ENCODE results near the gene VPS35. TPM values are rescaled to one million over a fixed set of nuclear protein-coding genes. Genes with fewer than 3 reads are reported as not detected.

VPS35 gene
- total and polyA plus RNA-seq, 10 of the 15 experiments (the other 5 are each of a cell fraction or from before 2014, with no cell fraction given) = 28.5 to 125 (median 60.6) TPM

DNA sequence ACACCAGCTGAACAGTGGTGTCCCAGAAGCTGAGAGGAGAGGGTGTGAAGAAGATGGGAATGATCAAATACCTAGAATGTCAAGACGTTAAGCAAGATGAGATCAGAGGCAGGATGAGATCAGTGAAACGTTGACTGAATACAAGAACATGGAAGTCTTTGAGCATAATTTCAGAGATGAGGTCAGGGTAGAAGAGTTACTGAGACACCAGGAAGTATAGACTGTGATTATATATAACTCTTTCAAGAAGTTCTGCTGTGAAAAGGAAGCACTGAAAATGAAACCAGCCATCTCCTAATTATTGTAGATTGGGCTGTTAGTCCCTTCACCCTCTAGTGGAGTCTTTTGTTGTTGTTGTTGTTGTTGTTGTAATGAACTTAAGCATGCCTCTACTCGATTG lies 76.9 kb downstream of the VPS35 start (continued):
- 0 out of 2 replicates have a peak, but pooled peaks have one; percentile 27 for TF ChIP-seq STAT3 (IDR thresholded peaks at IDR 0.05; ENCODE audit: low read depth, low read length)
- no peak for TF ChIP-seq MYC (IDR thresholded peaks at IDR 0.05; ENCODE audit: insufficient read depth, insufficient read length, insufficient replicate concordance, low read length, severe bottlenecking)
- no peak for TF ChIP-seq HDAC2 (IDR thresholded peaks at IDR 0.05)
- no peak for TF ChIP-seq E2F8 (IDR thresholded peaks at IDR 0.05; ENCODE audit: low read depth, partially characterized antibody)
- no peak for TF ChIP-seq CBFB (IDR thresholded peaks at IDR 0.05; ENCODE audit: low read depth)
- no peak for TF ChIP-seq RAD21 (IDR thresholded peaks at IDR 0.05; ENCODE audit: insufficient read depth, low read depth, low read length)
- TF ChIP-seq, protein P1, sequence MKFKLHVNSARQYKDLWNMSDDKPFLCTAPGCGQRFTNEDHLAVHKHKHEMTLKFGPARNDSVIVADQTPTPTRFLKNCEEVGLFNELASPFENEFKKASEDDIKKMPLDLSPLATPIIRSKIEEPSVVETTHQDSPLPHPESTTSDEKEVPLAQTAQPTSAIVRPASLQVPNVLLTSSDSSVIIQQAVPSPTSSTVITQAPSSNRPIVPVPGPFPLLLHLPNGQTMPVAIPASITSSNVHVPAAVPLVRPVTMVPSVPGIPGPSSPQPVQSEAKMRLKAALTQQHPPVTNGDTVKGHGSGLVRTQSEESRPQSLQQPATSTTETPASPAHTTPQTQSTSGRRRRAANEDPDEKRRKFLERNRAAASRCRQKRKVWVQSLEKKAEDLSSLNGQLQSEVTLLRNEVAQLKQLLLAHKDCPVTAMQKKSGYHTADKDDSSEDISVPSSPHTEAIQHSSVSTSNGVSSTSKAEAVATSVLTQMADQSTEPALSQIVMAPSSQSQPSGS (IDR thresholded peaks at IDR 0.05; ENCODE audit: low read length) = peak; percentile 33; the same call in 1 of the 2 replicates
- TF ChIP-seq, protein P2, sequence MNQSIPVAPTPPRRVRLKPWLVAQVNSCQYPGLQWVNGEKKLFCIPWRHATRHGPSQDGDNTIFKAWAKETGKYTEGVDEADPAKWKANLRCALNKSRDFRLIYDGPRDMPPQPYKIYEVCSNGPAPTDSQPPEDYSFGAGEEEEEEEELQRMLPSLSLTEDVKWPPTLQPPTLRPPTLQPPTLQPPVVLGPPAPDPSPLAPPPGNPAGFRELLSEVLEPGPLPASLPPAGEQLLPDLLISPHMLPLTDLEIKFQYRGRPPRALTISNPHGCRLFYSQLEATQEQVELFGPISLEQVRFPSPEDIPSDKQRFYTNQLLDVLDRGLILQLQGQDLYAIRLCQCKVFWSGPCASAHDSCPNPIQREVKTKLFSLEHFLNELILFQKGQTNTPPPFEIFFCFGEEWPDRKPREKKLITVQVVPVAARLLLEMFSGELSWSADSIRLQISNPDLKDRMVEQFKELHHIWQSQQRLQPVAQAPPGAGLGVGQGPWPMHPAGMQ (IDR thresholded peaks at IDR 0.05; ENCODE audit: borderline replicate concordance) = no peak
- no peak for TF ChIP-seq PBX3 (IDR thresholded peaks at IDR 0.05; ENCODE audit: insufficient replicate concordance, low read depth, low read length)
- TF ChIP-seq YY1 (IDR thresholded peaks at IDR 0.05; ENCODE audit: low read depth, low read length) = no peak
- TF ChIP-seq FOXM1 (IDR thresholded peaks at IDR 0.05; ENCODE audit: low read depth, low read length) = no peak
- TF ChIP-seq IKZF2 (IDR thresholded peaks at IDR 0.05) = 0 out of 4 replicates have a peak, but pooled peaks of 1 of the 2 experiments have one; percentile 13
- no peak for TF ChIP-seq RCOR1 (conservative IDR thresholded peaks at IDR 0.05; ENCODE audit: low read depth, low read length)
- TF ChIP-seq NFXL1 (IDR thresholded peaks at IDR 0.05; ENCODE audit: borderline replicate concordance) = no peak
- TF ChIP-seq, protein P3, sequence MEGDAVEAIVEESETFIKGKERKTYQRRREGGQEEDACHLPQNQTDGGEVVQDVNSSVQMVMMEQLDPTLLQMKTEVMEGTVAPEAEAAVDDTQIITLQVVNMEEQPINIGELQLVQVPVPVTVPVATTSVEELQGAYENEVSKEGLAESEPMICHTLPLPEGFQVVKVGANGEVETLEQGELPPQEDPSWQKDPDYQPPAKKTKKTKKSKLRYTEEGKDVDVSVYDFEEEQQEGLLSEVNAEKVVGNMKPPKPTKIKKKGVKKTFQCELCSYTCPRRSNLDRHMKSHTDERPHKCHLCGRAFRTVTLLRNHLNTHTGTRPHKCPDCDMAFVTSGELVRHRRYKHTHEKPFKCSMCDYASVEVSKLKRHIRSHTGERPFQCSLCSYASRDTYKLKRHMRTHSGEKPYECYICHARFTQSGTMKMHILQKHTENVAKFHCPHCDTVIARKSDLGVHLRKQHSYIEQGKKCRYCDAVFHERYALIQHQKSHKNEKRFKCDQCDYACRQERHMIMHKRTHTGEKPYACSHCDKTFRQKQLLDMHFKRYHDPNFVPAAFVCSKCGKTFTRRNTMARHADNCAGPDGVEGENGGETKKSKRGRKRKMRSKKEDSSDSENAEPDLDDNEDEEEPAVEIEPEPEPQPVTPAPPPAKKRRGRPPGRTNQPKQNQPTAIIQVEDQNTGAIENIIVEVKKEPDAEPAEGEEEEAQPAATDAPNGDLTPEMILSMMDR (IDR thresholded peaks at IDR 0.05 in 2 of 3, conservative IDR thresholded peaks at IDR 0.05 in 1 of 3; ENCODE audit: control insufficient read depth in 2 of 3, extremely low read depth in 1 of 3, insufficient read depth in 1 of 3, low read depth in 3 of 3, low read length in 3 of 3) = 0 out of 6 replicates have a peak, but pooled peaks of 1 of the 3 experiments have one; percentile 6
- no peak for TF ChIP-seq SIX5 (IDR thresholded peaks at IDR 0.05; ENCODE audit: low read depth, low read length, severe bottlenecking)
- no peak for TF ChIP-seq EED (IDR thresholded peaks at IDR 0.05; ENCODE audit: low read depth)
- no peak for TF ChIP-seq ZNF622 (IDR thresholded peaks at IDR 0.05)
- no peak for TF ChIP-seq MYB (IDR thresholded peaks at IDR 0.05; ENCODE audit: borderline replicate concordance, low read depth, low read length)
- no peak for TF ChIP-seq BMI1 (IDR thresholded peaks at IDR 0.05; ENCODE audit: borderline replicate concordance)
- peak; percentile 89 for TF ChIP-seq CREB1 (IDR thresholded peaks at IDR 0.05; ENCODE audit: low read depth)
- TF ChIP-seq STAT1 (conservative IDR thresholded peaks at IDR 0.05) = no peak
- TF ChIP-seq ATF7 (IDR thresholded peaks at IDR 0.05; ENCODE audit: low read depth) = peak; percentile 24; the same call in 1 of the 2 replicates
- TF ChIP-seq KLF5 (IDR thresholded peaks at IDR 0.05; ENCODE audit: partially characterized antibody) = no peak

Data from GM12878 (cell line).